Calu3 (cell line): ENCODE measurements around the gene ANO3. TPM values are rescaled to one million over a fixed set of nuclear protein-coding genes. Genes with fewer than 3 reads are reported as not detected.

Experiments used
- BruUV-seq: library from RNA; stranded (reverse); fragments of 400-500 nt; replicated peaks from 2 replicates; lab custom pipeline; 2021; lab: Mats Ljungman, UMichigan
- CTCF ChIA-PET: fragments of 300-600 bp; sonication (Branson Sonifier 250); formaldehyde crosslinking; loops from one replicate; lab custom pipeline; 2022; ENCODE audit warnings: antibody characterized with exemption; lab: Charles Lee
- DNase-seq: peaks from one replicate; pipeline ENCODE4 v3.0.0; 2022
- H3K27ac Mint-ChIP-seq: one replicate; pipeline ENCODE4 v1.8.0; 2022; ENCODE audit warnings: mixed read lengths; ENCODE audit not compliant: unreplicated experiment
- H3K27me3 Mint-ChIP-seq: one replicate; pipeline ENCODE4 v1.8.0; 2022; ENCODE audit warnings: mixed read lengths; ENCODE audit not compliant: unreplicated experiment
- H3K36me3 Mint-ChIP-seq: one replicate; pipeline ENCODE4 v1.8.0; 2022; ENCODE audit warnings: mild to moderate bottlenecking, moderate library complexity, mixed read lengths; ENCODE audit not compliant: insufficient read depth, unreplicated experiment
- H3K4me1 Mint-ChIP-seq: one replicate; pipeline ENCODE4 v1.8.0; 2022; ENCODE audit warnings: mild to moderate bottlenecking, low read depth, mixed read lengths; ENCODE audit not compliant: unreplicated experiment
- H3K4me3 Mint-ChIP-seq: one replicate; pipeline ENCODE4 v1.8.0; 2022; ENCODE audit warnings: mild to moderate bottlenecking, low read depth, moderate library complexity, mixed read lengths; ENCODE audit not compliant: unreplicated experiment
- H3K9me3 Mint-ChIP-seq: one replicate; pipeline ENCODE4 v1.8.0; 2022; ENCODE audit warnings: low read depth, mixed read lengths; ENCODE audit not compliant: unreplicated experiment
- CTCF ChIP-seq: fragments of 200-600 bp; IDR thresholded peaks from one replicate; pipeline ENCODE4 v1.8.0; 2022; ENCODE audit warnings: antibody characterized with exemption; ENCODE audit not compliant: unreplicated experiment
- intact Hi-C: fragments of 100-400 bp; cut with micrococcal nuclease; formaldehyde crosslinking; loops from one replicate; pipeline ENCODE4 v1.10.0; 2022; ENCODE audit not compliant: unreplicated experiment
- total RNA-seq: library from RNA; stranded (reverse); gene quantifications from 2 replicates; pipeline ENCODE4 v1.2.3, GENCODE V29; 2022

Gene ANO3
- total RNA-seq, 1 experiment from 2014 or later, result not detected

- no peak for TF ChIP-seq CTCF
- Mint-ChIP-seq H3K4me1 (peaks cover 5% of the 10 kb centered on the region), H3K36me3 (no peaks in the 10 kb centered on the region), H3K9me3 (no peaks in the 10 kb centered on the region), H3K4me3 (no peak overlapping the region), H3K27ac (no peak overlapping the region), H3K27me3 (no peaks in the 10 kb centered on the region)
- no TSS peak for BruUV-seq
- intact Hi-C loops, result loop anchor here (5.0 to 10.0 kb wide), 2 partner anchors 170 to 177 kb away; no protein-coding TSS in a partner anchor
- DNase-seq, result no peak
- CTCF ChIA-PET, result no interaction called here
Measured at GRCh38 chr11:26474401-26474800, 142.5 kb downstream of the ANO3 start.

GRCh38 chr11:26477396-26477795 lies 145.5 kb downstream of the ANO3 start:
- no TSS peak for BruUV-seq
- H3K4me3 Mint-ChIP-seq, result no peak overlapping the region
- no peaks in the 10 kb centered on the region for H3K9me3 Mint-ChIP-seq
- no peaks in the 10 kb centered on the region for H3K27me3 Mint-ChIP-seq
- no peak overlapping the region for H3K27ac Mint-ChIP-seq
- DNase-seq, result no peak
- intact Hi-C loops, result loop anchor here (10.0 kb wide), 1 partner anchor 167 kb away; no protein-coding TSS in a partner anchor
- no peaks in the 10 kb centered on the region for H3K36me3 Mint-ChIP-seq
- CTCF ChIA-PET, result no interaction called here
- peaks cover 5% of the 10 kb centered on the region for H3K4me1 Mint-ChIP-seq
- no peak for TF ChIP-seq CTCF

- Mint-ChIP-seq H3K27me3 (no peaks in the 10 kb centered on the region), H3K4me3 (no peak overlapping the region), H3K36me3 (no peaks in the 10 kb centered on the region), H3K9me3 (peaks cover 2% of the 10 kb centered on the region), H3K4me1 (no peaks in the 10 kb centered on the region), H3K27ac (no peak overlapping the region)
- no peak for TF ChIP-seq CTCF
- no peak for DNase-seq
- intact Hi-C loops, result loop anchor here (10.0 kb wide), 1 partner anchor 166 kb away; no protein-coding TSS in a partner anchor
- CTCF ChIA-PET, result interaction anchor here (0.5 kb wide), 1 partner anchor 1001 kb away, joined by 3 read pairs; no protein-coding TSS in a partner anchor
- BruUV-seq, result no TSS peak
Measured at GRCh38 chr11:26478710-26479109, 146.8 kb downstream of the ANO3 start.

- intact Hi-C loops, result no loop called here
- peaks cover 2% of the 10 kb centered on the region for H3K9me3 Mint-ChIP-seq
- DNase-seq, result no peak
- H3K27me3 Mint-ChIP-seq, result no peaks in the 10 kb centered on the region
- no TSS peak for BruUV-seq
- H3K36me3 Mint-ChIP-seq, result no peaks in the 10 kb centered on the region
- H3K27ac Mint-ChIP-seq, result no peak overlapping the region
- H3K4me3 Mint-ChIP-seq, result no peak overlapping the region
- no peak for TF ChIP-seq CTCF
- CTCF ChIA-PET, result no interaction called here
- H3K4me1 Mint-ChIP-seq, result no peaks in the 10 kb centered on the region
Measured at GRCh38 chr11:26480041-26480440, 148.1 kb downstream of the ANO3 start.
